Esophagus squamous epithelium (tissue), 4 donors: ENCODE results near the gene GPHA2.

Source experiments
- CTCF ChIP-seq, 6 experiments: fragments of 450-650 bp in 4 of 6; fragments of 200-600 bp in 2 of 6; sonication (generic) in 2 of 6; IDR thresholded peaks; one replicate each; pipeline ENCODE4 v1.5.1; 2016 to 2019; ENCODE audit warnings: antibody characterized with exemption in 6 of 6, mild to moderate bottlenecking in 4 of 6, moderate library complexity in 4 of 6
- POLR2A ChIP-seq, 4 donors: fragments of 450-650 bp; IDR thresholded peaks; one replicate each; pipeline ENCODE4 v1.6.1; 2017; ENCODE audit warnings: antibody characterized with exemption in 4 of 4, mild to moderate bottlenecking in 4 of 4, moderate library complexity in 3 of 4

- TF ChIP-seq CTCF (IDR thresholded peaks at IDR 0.05) (no peak), POLR2A (IDR thresholded peaks at IDR 0.05) (no peak)
Observed at GRCh38 chr11:64933213-64933934, 2.3 kb downstream of the GPHA2 start.
